Amygdala (tissue), 56 donors: ENCODE measurements around the gene GPR25.

Source experiments
- DNase-seq, 56 donors: peaks; one replicate each; lab custom pipeline; 2025; lab: John Stamatoyannopoulos, UW

GPR25 gene

GRCh38 chr1:200893411-200893901, 20.7 kb downstream of the GPR25 start:
- no peak for DNase-seq

GRCh38 chr1:200894712-200895442, 22.1 kb downstream of the GPR25 start, which contains the start of gene INAVA:
Gene INAVA (plus strand): TSS chr1:200894900. CDS start chr1:200898401, 3,501 bp downstream.
- DNase-seq, result no peak

- DNase-seq, result no peak
Measured at GRCh38 chr1:200895443-200895789, 22.6 kb downstream of the GPR25 start.

- no peak for DNase-seq
Measured at GRCh38 chr1:200895801-200896530, 23.2 kb downstream of the GPR25 start.

DNA sequence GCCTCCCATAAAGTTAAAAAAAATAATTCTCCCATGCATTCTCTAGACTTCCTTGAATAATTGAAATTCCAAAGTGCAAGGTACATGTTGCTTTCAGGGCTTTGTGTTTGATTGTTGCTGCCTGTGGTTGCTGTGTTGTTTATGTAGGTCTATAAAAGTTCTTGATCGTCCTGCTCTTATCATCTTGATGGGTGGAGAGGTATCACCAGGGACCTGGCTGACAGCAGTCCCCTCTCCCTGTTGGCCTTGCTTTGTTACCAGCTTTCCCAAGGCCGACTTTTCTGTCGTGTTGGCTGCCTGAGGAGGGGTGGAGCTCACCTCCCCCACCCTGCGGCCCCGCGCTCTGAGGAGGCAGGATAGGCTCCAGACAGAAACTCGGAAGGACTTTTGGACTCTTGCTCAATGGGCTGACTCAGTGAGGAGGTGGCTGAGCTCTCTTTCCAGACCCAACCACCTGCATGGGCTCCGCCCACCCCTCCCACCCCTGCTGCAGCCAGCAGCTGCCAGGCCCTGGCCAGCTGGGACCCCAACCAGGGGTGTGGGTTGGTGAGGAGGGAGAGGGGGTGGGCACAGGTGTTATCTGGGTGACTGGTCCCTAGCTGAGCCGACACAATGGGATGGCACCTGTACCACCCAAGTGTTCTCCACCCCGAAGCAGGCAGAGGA, 23.9 kb downstream of the GPR25 start:
- no peak for DNase-seq

- no peak for DNase-seq
Measured at GRCh38 chr1:200897259-200897658, 24.5 kb downstream of the GPR25 start.

GRCh38 chr1:200899015-200899386, 26.2 kb downstream of the GPR25 start:
- DNase-seq, result no peak

DNA sequence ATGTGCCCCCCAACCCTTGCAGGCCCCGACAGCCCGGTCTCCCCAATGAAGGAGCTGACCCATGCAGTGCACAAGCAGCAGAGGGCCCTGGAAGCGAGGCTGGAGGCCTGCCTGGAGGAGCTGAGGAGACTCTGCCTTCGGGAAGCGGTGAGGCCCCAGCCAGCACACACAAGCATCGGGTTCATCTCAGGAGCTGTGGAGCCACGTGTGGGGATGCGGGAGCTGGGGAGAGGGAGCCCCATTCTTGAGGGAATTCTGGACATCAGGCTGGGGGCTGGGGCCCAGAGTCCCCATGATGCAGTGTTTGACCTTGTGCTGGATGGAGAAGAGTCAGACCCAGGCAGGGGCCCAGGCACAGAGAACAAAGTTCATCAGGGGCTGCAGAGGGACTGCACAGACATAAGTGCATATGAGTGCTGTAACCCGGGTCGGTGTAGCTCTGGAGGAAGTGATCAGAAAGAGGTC, 26.7 kb downstream of the GPR25 start:
- no peak for DNase-seq

- DNase-seq, result no peak
Measured at GRCh38 chr1:200899954-200900867, 27.4 kb downstream of the GPR25 start.

DNA sequence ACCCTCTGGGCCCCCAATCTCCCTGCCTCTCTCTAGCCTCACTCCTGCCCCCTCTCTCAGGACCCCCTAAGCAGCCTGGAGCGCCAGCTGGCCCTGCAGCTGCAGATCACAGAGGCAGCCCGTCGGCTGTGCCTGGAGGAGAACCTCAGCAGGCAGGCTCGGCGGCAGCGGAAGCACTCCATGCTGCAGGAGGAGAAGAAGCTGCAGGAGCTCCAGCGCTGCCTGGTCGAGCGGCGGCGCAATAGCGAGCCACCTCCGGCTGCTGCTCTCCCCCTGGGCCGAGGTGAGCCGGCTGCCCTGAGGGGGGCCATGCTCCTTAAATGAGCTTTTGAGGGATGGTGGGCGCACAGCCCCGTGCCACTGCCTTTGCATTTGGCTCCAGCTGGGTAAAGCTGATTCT, 28.1 kb downstream of the GPR25 start:
- DNase-seq, result no peak

GRCh38 chr1:200901350-200901749, 28.6 kb downstream of the GPR25 start:
- no peak for DNase-seq

DNA sequence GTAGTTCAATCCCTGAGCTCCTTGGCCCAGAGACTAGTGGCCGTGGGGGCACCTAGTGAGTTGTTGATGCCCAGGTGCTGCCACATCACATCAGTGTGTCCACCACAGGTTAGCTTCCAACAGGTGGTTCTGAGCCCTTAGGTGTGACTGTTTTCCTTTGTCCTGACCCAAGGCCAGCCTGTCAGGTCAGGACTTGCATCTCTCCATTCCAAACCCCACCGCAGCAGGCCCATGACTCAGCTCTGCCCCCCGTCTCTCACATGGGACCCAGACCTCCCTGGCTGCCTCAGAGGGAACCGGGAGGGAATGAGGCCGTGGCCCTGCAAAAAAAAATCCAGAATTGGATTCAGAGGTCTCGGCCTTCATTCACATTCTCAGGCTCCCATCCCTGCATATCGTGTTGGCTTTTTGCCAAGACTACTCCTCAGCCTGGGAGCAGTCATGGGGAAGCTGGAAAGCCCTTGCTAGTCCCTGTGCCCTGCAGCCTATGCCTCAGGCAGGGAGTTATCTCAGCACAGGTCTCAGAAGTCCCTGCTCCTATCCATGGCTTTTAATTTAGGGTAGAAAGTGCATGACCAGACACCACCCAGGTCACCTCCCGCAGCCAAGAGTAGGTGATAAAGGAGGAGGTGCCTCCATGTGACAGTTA, 29.1 kb downstream of the GPR25 start:
- no peak for DNase-seq

DNA sequence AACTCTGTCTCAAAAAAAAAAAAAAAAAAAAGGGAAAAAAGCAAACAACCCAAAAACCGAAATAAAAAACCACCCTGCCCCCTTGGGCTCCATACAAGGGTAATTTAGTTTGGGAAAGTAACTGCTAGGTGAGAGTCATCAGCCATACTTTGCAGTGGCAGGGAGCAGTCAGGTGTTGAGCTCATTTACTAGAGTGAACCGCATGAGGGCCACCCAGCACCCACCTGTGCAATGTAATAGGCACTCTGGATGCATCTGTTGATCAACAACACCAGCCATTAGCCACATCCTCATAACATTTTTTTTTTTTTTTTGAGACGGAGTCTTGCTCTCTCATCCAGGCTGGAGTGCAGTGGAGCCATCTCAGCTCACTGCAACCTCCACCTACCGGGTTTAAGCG, 31.0 kb downstream of the GPR25 start:
- no peak for DNase-seq

DNA sequence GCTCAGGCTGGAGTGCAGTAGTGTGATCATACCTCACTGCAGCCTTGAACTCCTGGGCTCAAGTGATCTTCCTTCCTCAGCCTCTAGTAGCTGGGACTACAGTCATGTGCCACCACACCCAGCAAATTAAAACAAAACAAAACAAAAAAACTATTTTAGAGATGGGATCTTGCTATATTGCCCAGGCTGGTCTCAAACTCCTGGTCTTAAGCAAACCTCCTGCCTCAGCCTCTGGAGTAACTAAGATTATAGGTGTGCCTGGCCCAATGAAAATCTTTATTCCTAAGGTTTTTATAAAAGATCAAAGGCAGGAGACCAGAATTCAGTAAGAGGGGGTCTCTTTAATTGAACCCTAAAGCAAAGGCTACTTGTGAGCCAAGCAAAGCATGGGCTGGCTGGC, 32.0 kb downstream of the GPR25 start:
- no peak for DNase-seq

GRCh38 chr1:200905411-200906052, 32.8 kb downstream of the GPR25 start:
- DNase-seq, result no peak

DNA sequence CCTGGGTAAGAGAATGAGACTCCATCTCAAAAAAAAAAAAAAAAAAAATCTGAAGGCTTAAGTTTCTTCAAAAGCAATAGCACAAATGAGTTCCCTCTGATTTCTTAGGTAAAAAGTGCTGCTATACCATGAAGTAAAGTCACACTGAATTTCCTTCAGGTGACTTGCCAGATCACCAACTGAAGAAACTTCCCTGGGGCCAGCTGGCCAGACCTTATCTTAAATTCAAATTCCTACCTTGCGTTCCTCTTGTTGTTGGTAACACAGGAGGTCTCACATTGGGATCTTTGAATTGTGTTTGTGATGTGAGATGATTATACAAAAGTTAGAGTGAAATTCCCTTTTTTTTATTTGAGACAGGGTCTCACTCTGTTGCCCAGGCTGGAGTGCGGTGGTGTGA, 33.7 kb downstream of the GPR25 start:
- no peak for DNase-seq

DNA sequence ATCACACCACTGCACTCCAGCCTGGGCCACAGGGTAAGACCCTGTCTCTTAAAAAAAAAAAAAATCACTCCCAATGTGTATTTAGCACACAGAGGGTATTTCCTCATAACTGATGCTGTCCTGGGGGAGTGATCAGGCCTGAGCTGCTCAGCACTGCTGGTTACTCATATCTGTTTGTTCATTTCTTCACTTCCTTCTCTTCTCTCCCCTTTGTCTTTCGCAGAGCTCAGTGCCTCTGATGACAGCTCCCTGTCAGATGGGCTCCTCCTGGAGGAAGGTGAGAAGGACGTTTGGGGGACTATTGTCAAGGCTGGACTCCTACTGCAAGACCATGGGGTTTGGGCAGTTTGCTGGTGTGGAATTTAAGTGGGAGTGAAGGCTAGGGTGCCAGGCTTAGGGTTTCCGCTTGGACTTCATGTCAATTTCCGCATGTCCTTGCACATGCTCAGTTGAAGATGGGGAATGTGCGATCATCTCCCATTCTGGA, 34.9 kb downstream of the GPR25 start:
- DNase-seq, result no peak

- no peak for DNase-seq
Measured at GRCh38 chr1:200908191-200908868, 35.5 kb downstream of the GPR25 start.

DNA sequence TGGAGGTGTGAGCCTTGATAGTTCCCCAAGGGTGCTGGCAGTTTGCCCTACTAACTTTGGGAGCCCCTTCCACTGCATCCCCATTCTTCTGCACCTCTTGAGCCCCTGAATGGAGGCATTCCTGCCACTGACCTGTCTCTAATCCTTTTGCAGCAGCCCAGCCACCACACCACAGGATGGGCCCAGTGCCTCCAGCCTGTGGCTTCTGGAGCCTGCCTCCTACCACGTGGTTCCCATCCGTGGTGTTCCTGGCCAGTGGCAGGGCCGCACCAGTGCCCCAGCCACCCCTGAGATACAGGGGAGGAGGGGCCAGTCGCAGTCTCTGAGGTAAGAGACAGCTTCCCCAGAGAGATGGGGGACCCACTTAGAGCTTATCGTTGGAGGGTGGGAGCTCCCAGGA, 36.3 kb downstream of the GPR25 start:
- DNase-seq, result no peak
